Calu3 (cell line): Measurements from ENCODE around the gene CAPN2. TPM values are rescaled to one million over a fixed set of nuclear protein-coding genes. Genes with fewer than 3 reads are reported as not detected.
A peak's percentile ranks its signal among the peaks of the same experiment; 100 is the strongest.
"Not testable (repeated sequence)": the region's sequence is repeated elsewhere in the genome, so short reads cannot be mapped to it uniquely, and the experiment has no call there.

ENCODE experiments used
- BruUV-seq: library from RNA; stranded (reverse); fragments of 400-500 nt; replicated peaks from 2 replicates; lab custom pipeline; 2021; lab: Mats Ljungman, UMichigan
- CTCF ChIA-PET: fragments of 300-600 bp; sonication (Branson Sonifier 250); formaldehyde crosslinking; loops from one replicate; lab custom pipeline; 2022; ENCODE audit warnings: antibody characterized with exemption; lab: Charles Lee
- DNase-seq: peaks from one replicate; pipeline ENCODE4 v3.0.0; 2022
- H3K27ac Mint-ChIP-seq: one replicate; pipeline ENCODE4 v1.8.0; 2022; ENCODE audit warnings: mixed read lengths; ENCODE audit not compliant: unreplicated experiment
- H3K27me3 Mint-ChIP-seq: one replicate; pipeline ENCODE4 v1.8.0; 2022; ENCODE audit warnings: mixed read lengths; ENCODE audit not compliant: unreplicated experiment
- H3K36me3 Mint-ChIP-seq: one replicate; pipeline ENCODE4 v1.8.0; 2022; ENCODE audit warnings: mild to moderate bottlenecking, moderate library complexity, mixed read lengths; ENCODE audit not compliant: insufficient read depth, unreplicated experiment
- H3K4me1 Mint-ChIP-seq: one replicate; pipeline ENCODE4 v1.8.0; 2022; ENCODE audit warnings: mild to moderate bottlenecking, low read depth, mixed read lengths; ENCODE audit not compliant: unreplicated experiment
- H3K4me3 Mint-ChIP-seq: one replicate; pipeline ENCODE4 v1.8.0; 2022; ENCODE audit warnings: mild to moderate bottlenecking, low read depth, moderate library complexity, mixed read lengths; ENCODE audit not compliant: unreplicated experiment
- H3K9me3 Mint-ChIP-seq: one replicate; pipeline ENCODE4 v1.8.0; 2022; ENCODE audit warnings: low read depth, mixed read lengths; ENCODE audit not compliant: unreplicated experiment
- intact Hi-C: fragments of 100-400 bp; cut with micrococcal nuclease; formaldehyde crosslinking; loops from one replicate; pipeline ENCODE4 v1.10.0; 2022; ENCODE audit not compliant: unreplicated experiment
- total RNA-seq: library from RNA; stranded (reverse); gene quantifications from 2 replicates; pipeline ENCODE4 v1.2.3, GENCODE V29; 2022
- TF ChIP-seq, protein P1 (sequence below): fragments of 200-600 bp; IDR thresholded peaks from one replicate; pipeline ENCODE4 v1.8.0; 2022; ENCODE audit warnings: antibody characterized with exemption; ENCODE audit not compliant: unreplicated experiment

CAPN2 gene
- total RNA-seq, 1 experiment from 2014 or later = 266 TPM

DNA sequence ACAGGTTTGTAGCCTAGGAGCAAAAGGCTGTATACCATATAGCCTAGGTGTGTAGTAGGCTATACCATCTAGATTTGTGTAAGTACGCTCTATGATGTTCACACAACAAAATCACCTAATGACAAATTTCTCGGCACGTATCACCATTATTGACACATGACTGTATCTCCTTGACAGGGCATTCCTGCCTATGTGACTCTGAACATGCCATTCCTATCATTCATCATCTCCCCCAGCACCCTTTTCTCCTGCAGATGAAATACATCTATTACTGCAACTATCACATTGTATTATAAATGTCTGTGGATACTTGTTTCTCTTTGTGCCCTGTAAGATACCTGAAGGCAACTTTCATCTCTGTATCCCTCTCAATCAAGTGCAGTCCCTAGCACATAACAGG lies 103.5 kb downstream of the CAPN2 start:
- CTCF ChIA-PET = no interaction called here
- no TSS peak for BruUV-seq
- intact Hi-C loops = loop anchor here (10.0 kb wide), 2 partner anchors 69 to 309 kb away; no protein-coding TSS in a partner anchor
- Mint-ChIP-seq H3K27me3 (no peaks in the 10 kb centered on the region), H3K4me3 (no peak overlapping the region), H3K27ac (peak overlapping the region; percentile 27), H3K9me3 (no peaks in the 10 kb centered on the region), H3K4me1 (peaks cover 41% of the 10 kb centered on the region), H3K36me3 (peaks cover 41% of the 10 kb centered on the region)
- no peak for DNase-seq
- TF ChIP-seq, protein P1, sequence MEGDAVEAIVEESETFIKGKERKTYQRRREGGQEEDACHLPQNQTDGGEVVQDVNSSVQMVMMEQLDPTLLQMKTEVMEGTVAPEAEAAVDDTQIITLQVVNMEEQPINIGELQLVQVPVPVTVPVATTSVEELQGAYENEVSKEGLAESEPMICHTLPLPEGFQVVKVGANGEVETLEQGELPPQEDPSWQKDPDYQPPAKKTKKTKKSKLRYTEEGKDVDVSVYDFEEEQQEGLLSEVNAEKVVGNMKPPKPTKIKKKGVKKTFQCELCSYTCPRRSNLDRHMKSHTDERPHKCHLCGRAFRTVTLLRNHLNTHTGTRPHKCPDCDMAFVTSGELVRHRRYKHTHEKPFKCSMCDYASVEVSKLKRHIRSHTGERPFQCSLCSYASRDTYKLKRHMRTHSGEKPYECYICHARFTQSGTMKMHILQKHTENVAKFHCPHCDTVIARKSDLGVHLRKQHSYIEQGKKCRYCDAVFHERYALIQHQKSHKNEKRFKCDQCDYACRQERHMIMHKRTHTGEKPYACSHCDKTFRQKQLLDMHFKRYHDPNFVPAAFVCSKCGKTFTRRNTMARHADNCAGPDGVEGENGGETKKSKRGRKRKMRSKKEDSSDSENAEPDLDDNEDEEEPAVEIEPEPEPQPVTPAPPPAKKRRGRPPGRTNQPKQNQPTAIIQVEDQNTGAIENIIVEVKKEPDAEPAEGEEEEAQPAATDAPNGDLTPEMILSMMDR = no peak

DNA sequence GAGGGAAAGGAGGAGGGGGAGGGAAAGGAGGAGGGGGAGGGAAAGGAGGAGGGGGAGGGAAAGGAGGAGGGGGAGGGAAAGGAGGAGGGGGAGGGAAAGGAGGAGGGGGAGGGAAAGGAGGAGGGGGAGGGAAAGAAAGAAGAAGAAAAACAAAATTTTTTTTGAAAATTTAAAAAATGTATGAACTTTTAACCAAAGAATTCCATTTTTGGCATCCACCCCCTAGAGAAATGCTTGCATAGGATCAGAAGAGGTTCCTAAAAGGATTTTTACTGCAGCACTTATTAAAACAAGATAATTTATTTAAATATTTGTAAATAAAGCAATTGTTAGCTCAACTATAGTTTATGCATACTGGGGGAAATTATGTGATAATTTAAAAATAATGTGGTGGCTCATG lies 104.9 kb downstream of the CAPN2 start:
- H3K36me3 Mint-ChIP-seq = peaks cover 46% of the 10 kb centered on the region
- intact Hi-C loops = loop anchor here (10.0 kb wide), 2 partner anchors 68 to 308 kb away; no protein-coding TSS in a partner anchor
- H3K27ac Mint-ChIP-seq, H3K27me3 Mint-ChIP-seq, BruUV-seq, DNase-seq, H3K9me3 Mint-ChIP-seq, CTCF ChIA-PET, H3K4me3 Mint-ChIP-seq: not testable (repeated sequence)
- H3K4me1 Mint-ChIP-seq = peaks cover 46% of the 10 kb centered on the region

DNA sequence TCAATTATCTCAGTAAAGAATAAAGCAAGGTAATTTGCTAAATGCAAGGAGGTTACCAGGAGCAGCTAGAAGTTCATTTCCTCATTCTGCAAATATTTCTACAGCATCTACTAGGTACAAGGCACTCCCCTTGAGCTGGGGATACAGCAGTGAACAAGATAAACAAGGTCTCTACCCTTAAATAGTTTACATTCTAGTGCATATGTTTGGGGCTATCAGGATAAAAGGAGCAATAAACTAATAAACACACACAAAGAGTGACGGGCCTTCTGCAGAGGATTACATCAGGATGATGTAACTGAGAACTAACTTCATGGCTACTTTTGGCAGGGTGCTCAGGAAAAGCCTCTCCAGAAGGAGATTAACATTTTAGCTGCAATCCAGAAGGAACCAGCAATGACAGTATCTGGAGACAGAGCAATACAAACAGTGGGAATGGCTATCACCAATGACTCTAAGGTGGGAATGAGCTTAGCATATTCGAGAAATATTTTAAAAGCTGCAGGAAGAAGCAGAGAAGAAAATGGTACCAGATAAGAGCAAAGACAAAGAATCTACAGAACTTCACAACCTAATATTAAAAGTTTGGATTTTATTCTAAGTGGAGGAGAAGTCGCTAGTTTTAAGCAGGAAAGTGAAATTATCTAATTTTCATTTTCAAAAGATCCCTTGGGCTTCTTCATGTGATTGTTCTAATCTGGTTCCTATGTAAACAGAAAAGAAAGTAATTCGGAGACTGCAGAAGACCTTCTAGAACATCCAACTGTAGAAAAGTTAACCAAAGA lies 107.6 kb downstream of the CAPN2 start:
- H3K4me3 Mint-ChIP-seq = no peak overlapping the region

DNA sequence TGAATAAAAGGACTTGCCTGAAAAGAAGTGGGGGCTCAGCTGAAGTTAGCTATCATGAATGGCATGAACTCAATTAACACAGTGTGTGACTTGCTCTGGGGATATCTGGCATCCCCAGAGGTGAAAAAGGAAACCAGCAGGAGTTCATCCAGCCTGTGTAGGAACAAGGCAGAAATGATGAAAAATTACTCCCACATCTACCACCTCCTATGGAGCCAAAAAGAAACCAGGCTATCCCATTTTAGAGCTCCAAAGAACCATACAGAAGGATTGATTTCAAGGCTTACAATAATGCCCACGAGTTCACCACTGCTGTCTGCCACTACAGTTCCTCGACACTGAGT lies 108.1 kb downstream of the CAPN2 start:
- CTCF ChIA-PET = interaction anchor here (0.7 to 2.0 kb wide), 3 partner anchors 9 to 17 kb away, joined by 4 to 8 read pairs (median 4); no protein-coding TSS in a partner anchor
- no peak overlapping the region for H3K4me3 Mint-ChIP-seq
- BruUV-seq = no TSS peak

More for the DNA sequence above, 107.6 kb downstream of the CAPN2 start:
- TF ChIP-seq, protein P1 = no peak
- BruUV-seq = no TSS peak
- H3K9me3 Mint-ChIP-seq = no peaks in the 10 kb centered on the region
- no peak for DNase-seq
- peaks cover 57% of the 10 kb centered on the region for H3K4me1 Mint-ChIP-seq
- H3K36me3 Mint-ChIP-seq = peaks cover 36% of the 10 kb centered on the region
- CTCF ChIA-PET = interaction anchor here (0.6 to 2.0 kb wide), 4 partner anchors 8 to 81 kb away, joined by 3 to 8 read pairs (median 4); no protein-coding TSS in a partner anchor
- H3K27me3 Mint-ChIP-seq = no peaks in the 10 kb centered on the region
- intact Hi-C loops = loop anchor here (10.0 kb wide), 2 partner anchors 65 to 305 kb away; no protein-coding TSS in a partner anchor
- H3K27ac Mint-ChIP-seq = peak overlapping the region; percentile 82

More for the DNA sequence above, 108.1 kb downstream of the CAPN2 start:
- H3K27me3 Mint-ChIP-seq = no peaks in the 10 kb centered on the region
- H3K9me3 Mint-ChIP-seq = no peaks in the 10 kb centered on the region
- H3K36me3 Mint-ChIP-seq = peaks cover 36% of the 10 kb centered on the region
- no peak for DNase-seq
- H3K4me1 Mint-ChIP-seq = peaks cover 57% of the 10 kb centered on the region
- intact Hi-C loops = no loop called here
- TF ChIP-seq, protein P1 = no peak
- peak overlapping the region; percentile 82 for H3K27ac Mint-ChIP-seq
